ENCODE data around the gene AXIN1. TPM values are rescaled to one million over a fixed set of nuclear protein-coding genes. Genes with fewer than 3 reads are reported as not detected.

The AXIN1 gene
- total RNA-seq, 2 donors from 2014 or later: 10.9 to 12.3 TPM

GRCh38 chr16:317583-317982 lies 34.9 kb downstream of the AXIN1 start:
- ATAC-seq (no peak), DNase-seq (no peak)
- intact Hi-C loops (cut with DNase I): no loop called here

- intact Hi-C loops (cut with DNase I): no loop called here
- peak in 1 of 2 donors; percentile 12 for ATAC-seq
- DNase-seq: no peak
Measured at GRCh38 chr16:316741-317464, 35.6 kb downstream of the AXIN1 start.

GRCh38 chr16:314795-315299 lies 37.7 kb downstream of the AXIN1 start:
- no peak for DNase-seq
- no peak for ATAC-seq
- intact Hi-C loops (cut with DNase I): no loop called here

- DNase-seq (no peak), ATAC-seq (no peak)
- intact Hi-C loops (cut with DNase I): no loop called here
Measured at GRCh38 chr16:314351-314750, 38.2 kb downstream of the AXIN1 start.

GRCh38 chr16:311725-312124 lies 40.8 kb downstream of the AXIN1 start:
- DNase-seq (no peak), ATAC-seq (no peak)
- intact Hi-C loops (cut with DNase I): no loop called here

GRCh38 chr16:309476-309875 lies 43.0 kb downstream of the AXIN1 start:
- no peak for DNase-seq
- intact Hi-C loops (cut with DNase I): no loop called here
- ATAC-seq: no peak

- DNase-seq: no peak
- no peak for ATAC-seq
- intact Hi-C loops (cut with DNase I): no loop called here
Measured at GRCh38 chr16:307691-308312, 44.7 kb downstream of the AXIN1 start.

- ATAC-seq (no peak), DNase-seq (no peak)
- intact Hi-C loops (cut with DNase I): no loop called here
Measured at GRCh38 chr16:306911-307370, 45.6 kb downstream of the AXIN1 start.

GRCh38 chr16:305916-306626 lies 46.5 kb downstream of the AXIN1 start:
- ATAC-seq: no peak
- no peak for DNase-seq
- intact Hi-C loops (cut with DNase I): no loop called here

- intact Hi-C loops (cut with DNase I): no loop called here
- DNase-seq: no peak
- ATAC-seq: no peak
Measured at GRCh38 chr16:303760-304505, 48.6 kb downstream of the AXIN1 start.

- DNase-seq (no peak), ATAC-seq (no peak)
- intact Hi-C loops (cut with DNase I): no loop called here
Measured at GRCh38 chr16:301950-302349, 50.6 kb downstream of the AXIN1 start.

GRCh38 chr16:301235-301634 lies 51.3 kb downstream of the AXIN1 start:
- no peak for DNase-seq

GRCh38 chr16:297832-298231 lies 54.7 kb downstream of the AXIN1 start:
- ATAC-seq (no peak), DNase-seq (no peak)
- intact Hi-C loops (cut with DNase I): no loop called here

More at GRCh38 chr16:301235-301634, 51.3 kb downstream of the AXIN1 start:
- no peak for ATAC-seq
- intact Hi-C loops (cut with DNase I): no loop called here

- intact Hi-C loops (cut with DNase I): no loop called here
- ATAC-seq (no peak), DNase-seq (no peak)
Measured at GRCh38 chr16:296806-297510, 55.6 kb downstream of the AXIN1 start.

- ATAC-seq (no peak), DNase-seq (no peak)
- intact Hi-C loops (cut with DNase I): no loop called here
Measured at GRCh38 chr16:296276-296675, 56.2 kb downstream of the AXIN1 start.

GRCh38 chr16:293043-293775 lies 59.3 kb downstream of the AXIN1 start:
- DNase-seq (no peak), ATAC-seq (no peak)
- intact Hi-C loops (cut with DNase I): no loop called here

- DNase-seq (no peak), ATAC-seq (no peak)
- intact Hi-C loops (cut with DNase I): no loop called here
Measured at GRCh38 chr16:291539-291938, 61.0 kb downstream of the AXIN1 start.

GRCh38 chr16:290681-291405 lies 61.7 kb downstream of the AXIN1 start:
- intact Hi-C loops (cut with DNase I): no loop called here
- ATAC-seq (no peak), DNase-seq (no peak)

All from left cardiac atrium (tissue), 4 donors.